HT1080 (cell line): Measurements from ENCODE around the gene ST7. TPM values are rescaled to one million over a fixed set of nuclear protein-coding genes. Genes with fewer than 3 reads are reported as not detected.

Experiments used
- DNase-seq: peaks from one replicate; pipeline ENCODE4 v3.0.0-alpha.2; 2015; ENCODE audit warnings: low read depth
- total RNA-seq: library from RNA; depleted of rRNA; stranded (reverse); fragments of >200 nt; shearing (Covaris generic); gene quantifications from 2 replicates; pipeline ENCODE4 v1.2.3, GENCODE V29; 2014

Gene ST7
- total RNA-seq, 1 experiment from 2014 or later, result 22.6 TPM

- DNase-seq, result peak; percentile 92
Measured at GRCh38 chr7:117008886-117009531, 55.7 kb downstream of the ST7 start.

GRCh38 chr7:117009705-117010361, 56.5 kb downstream of the ST7 start:
- no peak for DNase-seq

GRCh38 chr7:117010375-117011133, 57.3 kb downstream of the ST7 start:
- DNase-seq, result peak; percentile 16

GRCh38 chr7:117011419-117012260, 58.3 kb downstream of the ST7 start:
- no peak for DNase-seq

GRCh38 chr7:117012284-117012683, 59.0 kb downstream of the ST7 start:
- DNase-seq, result no peak

- peak; percentile 32 for DNase-seq
Measured at GRCh38 chr7:117012696-117013095, 59.4 kb downstream of the ST7 start.

GRCh38 chr7:117014099-117014656, 60.9 kb downstream of the ST7 start:
- DNase-seq, result no peak

- no peak for DNase-seq
Measured at GRCh38 chr7:117014673-117015133, 61.4 kb downstream of the ST7 start.

- DNase-seq, result no peak
Measured at GRCh38 chr7:117015258-117016184, 62.2 kb downstream of the ST7 start.

GRCh38 chr7:117017017-117017451, 63.7 kb downstream of the ST7 start:
- no peak for DNase-seq

- DNase-seq, result no peak
Measured at GRCh38 chr7:117017702-117018266, 64.5 kb downstream of the ST7 start.

- DNase-seq, result no peak
Measured at GRCh38 chr7:117018713-117019112, 65.4 kb downstream of the ST7 start.

- DNase-seq, result no peak
Measured at GRCh38 chr7:117019287-117019686, 66.0 kb downstream of the ST7 start.

GRCh38 chr7:117019786-117020590, 66.7 kb downstream of the ST7 start:
- DNase-seq, result no peak

GRCh38 chr7:117020591-117020973, 67.3 kb downstream of the ST7 start:
- no peak for DNase-seq

- no peak for DNase-seq
Measured at GRCh38 chr7:117021366-117021765, 68.1 kb downstream of the ST7 start.

- no peak for DNase-seq
Measured at GRCh38 chr7:117021986-117022385, 68.7 kb downstream of the ST7 start.

GRCh38 chr7:117023325-117023854, 70.1 kb downstream of the ST7 start:
- no peak for DNase-seq
